NCI-H345 (cell line): ENCODE measurements around the gene CCDC152.

Experiments
- DNase-seq: peaks from one replicate; lab custom pipeline; 2025; lab: John Stamatoyannopoulos, UW

Gene CCDC152

GRCh38 chr5:42781584-42781983 is 25.0 kb downstream of the CCDC152 start:
- no peak for DNase-seq

DNA sequence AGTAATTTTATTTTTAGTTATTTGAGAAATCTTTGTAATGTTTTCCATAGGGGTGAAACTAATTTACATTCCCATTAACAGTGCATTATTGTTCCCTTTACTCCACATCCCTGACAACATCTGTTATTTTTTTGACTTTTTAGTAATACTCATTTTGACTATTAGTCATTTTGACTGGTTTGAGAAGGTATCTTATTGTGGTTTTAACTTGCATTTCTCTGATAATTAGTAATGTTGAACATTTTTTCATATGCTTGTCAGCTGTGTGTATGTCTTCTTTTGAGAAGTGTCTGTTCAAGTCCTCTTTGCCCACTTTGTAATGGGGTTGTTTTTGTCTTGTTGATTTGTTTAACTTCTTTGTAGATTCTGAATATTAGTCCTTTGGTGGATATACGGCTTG is 27.5 kb downstream of the CCDC152 start:
- no peak for DNase-seq

DNA sequence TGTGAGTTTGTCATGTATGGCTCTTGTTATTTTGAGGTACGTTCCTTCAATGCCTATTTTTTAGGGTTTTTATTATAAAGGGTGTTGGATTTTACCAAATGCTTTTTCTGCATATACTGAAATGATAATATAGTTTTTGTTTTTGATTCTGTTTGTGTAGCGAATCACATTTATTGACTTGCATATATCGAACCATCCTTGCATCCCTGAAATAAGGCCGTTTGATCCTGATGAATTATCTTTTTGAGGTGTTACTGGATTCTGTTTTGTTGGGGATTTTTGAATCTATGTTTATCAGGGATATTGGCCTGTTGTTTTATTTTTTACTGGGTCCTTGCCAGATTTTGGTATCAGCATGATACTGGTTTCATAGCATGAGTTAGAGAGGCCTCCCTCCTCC is 29.1 kb downstream of the CCDC152 start:
- no peak for DNase-seq

GRCh38 chr5:42787073-42787472 is 30.5 kb downstream of the CCDC152 start:
- no peak for DNase-seq

DNA sequence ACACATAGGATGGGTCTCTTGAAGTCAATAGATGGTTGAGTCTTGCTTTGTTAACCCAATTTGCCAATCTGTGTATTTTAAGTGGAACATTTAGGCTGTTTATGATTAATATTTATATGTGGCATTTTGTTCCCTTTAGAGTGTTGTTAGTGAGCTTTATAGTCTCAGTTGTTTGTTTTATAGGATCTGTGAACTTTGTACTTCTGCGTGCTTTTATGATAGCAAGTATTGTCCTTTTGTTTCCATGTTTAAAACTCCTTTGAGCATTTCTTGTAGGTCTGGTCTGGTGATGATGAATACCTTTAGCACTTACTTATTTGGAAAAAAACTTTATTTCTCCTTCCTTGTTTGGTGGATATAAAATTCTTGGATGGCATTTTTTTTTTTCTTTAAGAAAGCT is 31.2 kb downstream of the CCDC152 start:
- DNase-seq: no peak

DNA sequence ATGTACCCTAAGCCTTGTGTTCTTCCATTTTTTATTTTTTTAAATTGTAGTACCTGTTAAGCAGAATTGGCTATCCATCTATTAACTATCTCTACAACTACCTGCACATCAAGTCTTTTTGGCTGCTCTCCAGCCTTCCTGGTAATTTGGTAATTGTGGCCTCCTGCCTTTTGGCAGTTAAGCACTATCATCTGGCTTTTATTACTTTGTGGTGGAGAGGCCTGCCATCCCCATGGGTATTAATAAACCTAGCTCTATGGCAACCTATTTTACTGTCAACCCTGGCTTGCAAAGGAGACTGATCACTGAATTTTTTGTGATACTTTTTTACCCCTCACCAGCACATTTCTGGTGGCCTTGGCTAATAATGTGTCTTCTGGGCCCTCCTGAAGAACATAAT is 34.5 kb downstream of the CCDC152 start:
- DNase-seq: no peak

DNA sequence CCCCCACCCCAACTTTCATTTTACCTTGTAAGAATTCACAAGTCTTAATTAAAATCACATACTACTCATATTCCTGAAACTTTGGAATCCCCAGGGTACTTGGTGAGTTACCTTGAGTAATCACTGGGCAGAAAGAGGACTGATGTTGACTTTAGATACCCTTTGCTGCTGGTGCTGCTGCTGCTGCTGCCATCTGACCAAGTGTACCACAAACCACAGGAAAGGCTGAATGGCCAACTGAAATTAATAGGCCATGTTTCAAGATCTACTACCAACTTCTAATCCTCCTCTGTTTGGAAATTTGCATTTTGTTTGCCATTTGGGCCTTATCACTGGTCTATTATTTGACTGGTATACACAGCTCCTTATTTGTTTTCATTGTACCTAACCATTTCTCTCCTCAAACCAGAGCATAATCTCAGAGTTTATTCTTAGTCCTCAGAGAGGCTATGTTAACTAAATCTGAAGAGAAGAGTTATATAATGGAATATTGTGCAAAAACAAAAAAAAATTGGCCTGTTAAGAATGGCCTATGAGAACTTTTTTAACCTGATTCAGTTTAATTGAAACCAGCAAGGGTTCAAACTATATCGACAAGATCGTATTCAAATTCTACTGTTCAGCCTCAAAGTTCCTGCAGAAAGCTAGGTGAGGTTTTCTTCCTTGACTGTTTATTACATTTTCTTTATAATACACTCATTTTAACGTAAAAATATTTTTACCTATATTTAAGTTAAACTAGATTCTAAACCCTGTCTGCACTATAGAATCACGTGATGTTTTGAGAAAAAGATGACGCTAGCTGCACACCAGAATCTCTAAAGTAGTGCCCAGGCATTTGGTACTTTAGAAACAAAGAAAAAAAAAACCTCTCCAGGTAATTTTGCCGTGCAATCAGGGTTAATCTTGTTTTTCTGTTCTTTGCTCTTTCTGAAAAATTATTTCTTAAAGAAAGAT is 41.9 kb downstream of the CCDC152 start:
- DNase-seq: no peak

DNA sequence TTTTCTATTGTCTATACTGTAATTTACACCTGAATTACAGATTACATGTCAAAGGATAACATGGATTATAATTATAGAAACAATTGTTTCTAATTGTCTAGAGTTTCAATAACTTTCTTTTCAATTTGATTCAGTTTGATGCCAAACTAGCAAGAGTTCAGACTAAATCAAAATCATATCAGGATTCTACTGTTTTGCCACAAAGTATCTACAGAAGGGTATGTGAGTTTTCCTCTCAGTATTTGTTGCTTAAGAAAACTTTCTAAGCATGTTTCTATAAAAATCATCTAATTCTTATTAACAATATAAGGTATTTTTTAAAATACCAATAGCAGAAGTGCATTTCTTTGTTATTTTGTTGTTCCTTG is 42.6 kb downstream of the CCDC152 start:
- no peak for DNase-seq

DNA sequence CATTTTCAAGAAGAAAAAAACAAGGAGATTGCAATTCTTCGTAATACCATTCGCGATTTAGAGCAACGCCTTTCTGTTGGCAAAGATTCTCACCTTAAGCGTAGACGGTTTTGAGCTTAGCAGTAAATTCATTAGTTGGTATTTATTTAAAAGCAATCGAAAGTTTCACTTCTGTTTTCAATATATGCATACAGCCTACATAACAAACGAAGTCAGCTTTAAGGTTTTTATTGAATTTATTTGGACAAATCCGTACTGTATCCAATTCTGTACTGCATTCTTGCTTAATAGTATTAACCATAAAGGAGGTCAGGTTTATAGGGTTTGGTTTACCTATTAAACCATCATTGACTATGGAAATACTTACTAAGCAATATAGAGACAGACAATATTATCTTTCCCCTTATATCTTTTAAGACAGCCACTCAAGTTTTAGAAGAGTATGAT is 43.1 kb downstream of the CCDC152 start:
- no peak for DNase-seq

GRCh38 chr5:42800748-42801330 is 44.2 kb downstream of the CCDC152 start:
- no peak for DNase-seq

DNA sequence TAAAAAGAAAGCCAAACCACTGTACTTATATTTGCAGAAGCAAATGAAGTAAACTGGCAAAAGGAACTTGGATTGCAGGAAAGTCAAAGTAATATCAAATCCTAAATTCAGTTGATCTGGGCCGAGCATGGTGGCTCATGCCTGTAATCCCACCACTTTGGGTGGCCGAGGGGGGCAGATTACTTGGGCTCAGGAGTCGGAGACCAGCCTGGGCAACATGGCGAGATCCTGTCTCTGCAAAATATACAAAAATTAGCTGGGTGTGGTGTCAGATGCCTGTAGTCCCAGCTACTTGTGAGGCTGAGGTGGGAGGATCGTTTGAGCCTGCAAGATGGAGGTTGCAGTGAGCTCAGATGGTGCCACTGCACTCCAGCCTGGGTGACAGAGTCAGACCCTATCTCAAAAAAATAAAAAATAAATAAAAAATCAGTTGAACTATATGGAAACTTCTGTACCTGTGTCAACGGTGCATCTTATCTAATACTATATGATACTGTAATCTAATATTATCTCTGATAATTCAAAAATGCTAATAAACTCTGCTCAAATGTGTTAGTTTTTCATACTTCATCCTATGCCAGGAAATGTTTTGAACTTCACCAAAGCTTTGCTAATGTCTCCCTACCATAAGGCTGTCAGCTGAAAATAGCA is 45.0 kb downstream of the CCDC152 start:
- no peak for DNase-seq

- no peak for DNase-seq
Observed at GRCh38 chr5:42804717-42805339, 48.2 kb downstream of the CCDC152 start.

- no peak for DNase-seq
Observed at GRCh38 chr5:42806004-42806700, 49.5 kb downstream of the CCDC152 start.

GRCh38 chr5:42806701-42807262 is 50.2 kb downstream of the CCDC152 start:
- DNase-seq: no peak

- DNase-seq: no peak
Observed at GRCh38 chr5:42807722-42808447, 51.3 kb downstream of the CCDC152 start.

DNA sequence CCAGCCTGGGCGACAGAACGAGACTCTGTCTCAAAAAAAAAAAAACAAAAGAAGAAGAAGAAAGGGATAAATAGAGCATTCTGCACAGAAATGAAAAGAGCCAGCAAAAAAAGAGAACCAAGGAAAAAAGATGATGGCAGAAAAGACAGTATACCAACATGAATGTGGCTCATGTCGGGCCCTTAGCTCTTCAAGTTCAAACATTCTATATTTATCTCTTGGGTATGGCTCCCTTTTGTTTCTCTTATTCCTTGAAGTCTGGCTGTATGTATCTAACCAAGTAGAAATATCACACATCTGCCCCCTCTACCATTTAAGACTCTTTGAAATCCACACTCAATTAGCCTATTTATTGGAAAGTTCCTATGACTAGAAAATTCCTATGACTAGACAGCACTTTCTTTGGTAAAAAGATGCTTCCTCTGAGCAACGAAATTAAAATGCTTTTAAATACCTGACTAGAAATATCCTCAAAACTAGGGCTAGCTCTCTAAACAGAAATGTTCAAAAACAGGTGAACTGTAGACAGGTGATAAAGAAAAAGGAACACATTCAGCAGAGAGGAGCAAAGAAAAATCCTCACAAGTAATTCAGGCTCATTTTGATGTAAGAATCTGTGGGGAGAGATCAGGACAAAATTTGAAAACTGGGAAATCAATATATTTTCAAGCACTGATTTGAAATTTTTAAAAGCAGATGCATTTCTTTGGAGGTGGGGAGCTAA is 52.4 kb downstream of the CCDC152 start:
- no peak for DNase-seq

DNA sequence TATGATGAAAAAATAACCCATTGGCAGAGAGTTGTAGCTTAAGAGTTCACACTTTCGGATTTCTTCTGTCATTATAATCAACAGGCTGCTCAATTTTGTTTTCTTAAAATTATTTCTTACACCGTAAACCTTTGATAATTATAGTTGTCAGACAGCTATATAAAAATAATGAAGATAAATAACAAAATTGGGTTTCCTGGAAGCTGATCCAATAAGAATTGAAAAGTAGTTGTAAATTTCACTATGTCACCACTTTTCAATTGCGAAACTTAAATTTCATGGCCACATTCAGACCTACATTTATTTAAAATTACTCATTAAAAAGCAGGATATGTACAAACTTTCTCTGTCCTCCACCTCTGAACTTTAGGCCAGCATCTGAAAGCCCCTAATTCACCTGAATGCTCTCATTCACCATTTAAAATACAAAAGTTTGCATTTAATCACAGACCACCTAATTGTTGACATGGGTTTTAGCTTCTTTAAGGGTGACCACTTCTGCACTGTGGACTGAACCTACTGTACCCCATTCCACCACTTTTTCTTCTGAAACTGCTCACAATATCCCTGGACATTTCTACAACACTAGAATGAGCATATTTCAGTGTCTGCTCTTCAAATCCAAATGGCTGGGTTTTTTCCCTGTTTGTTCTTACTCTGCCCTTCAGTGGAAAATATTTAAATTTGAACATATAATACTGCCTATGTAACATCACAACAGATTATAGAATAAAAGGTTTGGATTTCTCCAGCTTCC is 54.4 kb downstream of the CCDC152 start:
- no peak for DNase-seq

DNA sequence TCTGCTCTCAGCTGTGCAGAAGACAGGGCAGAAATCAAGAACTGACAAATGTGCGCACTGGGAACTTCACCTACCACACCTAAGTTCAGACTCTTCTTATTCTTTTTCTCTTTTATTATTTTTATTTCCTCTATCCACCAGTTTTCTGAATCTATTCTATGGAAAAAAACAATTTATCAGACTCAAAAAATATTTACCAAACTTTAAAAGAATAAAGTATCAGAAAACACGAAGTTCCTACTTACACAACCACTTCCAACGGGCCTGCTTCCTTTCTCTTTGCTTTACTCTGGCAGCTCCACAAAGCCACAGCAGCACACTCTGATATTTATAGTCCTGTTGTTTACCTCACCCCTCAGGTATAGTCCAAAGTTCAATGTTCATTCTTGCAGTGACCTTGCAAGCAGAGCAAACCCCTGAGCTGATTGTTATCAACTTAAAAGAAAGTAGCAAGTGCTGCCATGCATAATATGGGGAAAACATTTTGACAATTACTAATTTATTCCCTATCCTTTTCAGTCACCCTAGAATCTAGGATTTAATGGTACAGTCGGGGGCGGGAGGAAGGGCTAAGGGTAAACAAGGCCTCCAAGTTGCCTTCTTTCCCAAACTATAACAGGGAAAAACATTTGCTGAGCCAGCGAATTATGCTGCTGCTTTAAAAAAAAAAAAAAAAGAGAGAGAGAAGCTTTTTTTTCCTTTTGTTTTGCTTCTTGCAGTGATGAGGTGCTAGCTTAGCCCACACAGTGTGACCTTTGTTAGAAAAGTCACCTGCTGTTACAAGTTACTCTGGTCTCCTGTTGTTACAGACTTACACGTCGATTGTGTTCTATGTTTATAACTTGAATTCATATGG is 55.2 kb downstream of the CCDC152 start, which contains the start of gene SELENOP:
TSS of gene SELENOP (minus strand) at position 302 of the 856 bp plus-strand sequence. CDS start 3,539 bp downstream, outside the sequence.
- DNase-seq: no peak
